Measurements from ENCODE around the gene KCP. TPM values are rescaled to one million over a fixed set of nuclear protein-coding genes. Genes with fewer than 3 reads are reported as not detected.

KCP gene
- total RNA-seq, 1 donor from 2014 or later = 1.8 TPM

- intact Hi-C loops (cut with DNase I) = no loop called here
- DNase-seq (ENCODE audit: low spot score) (no peak), ATAC-seq (no peak)
Measured at GRCh38 chr7:128880791-128881457, 29.6 kb downstream of the KCP start.

GRCh38 chr7:128879939-128880746 lies 30.4 kb downstream of the KCP start:
- DNase-seq (ENCODE audit: low spot score) = no peak
- ATAC-seq = peak; percentile 77

GRCh38 chr7:128879461-128879938 lies 31.0 kb downstream of the KCP start:
- intact Hi-C loops (cut with DNase I) = no loop called here
- DNase-seq (ENCODE audit: low spot score) (no peak), ATAC-seq (no peak)

More at GRCh38 chr7:128879939-128880746, 30.4 kb downstream of the KCP start:
- intact Hi-C loops (cut with DNase I) = no loop called here

DNA sequence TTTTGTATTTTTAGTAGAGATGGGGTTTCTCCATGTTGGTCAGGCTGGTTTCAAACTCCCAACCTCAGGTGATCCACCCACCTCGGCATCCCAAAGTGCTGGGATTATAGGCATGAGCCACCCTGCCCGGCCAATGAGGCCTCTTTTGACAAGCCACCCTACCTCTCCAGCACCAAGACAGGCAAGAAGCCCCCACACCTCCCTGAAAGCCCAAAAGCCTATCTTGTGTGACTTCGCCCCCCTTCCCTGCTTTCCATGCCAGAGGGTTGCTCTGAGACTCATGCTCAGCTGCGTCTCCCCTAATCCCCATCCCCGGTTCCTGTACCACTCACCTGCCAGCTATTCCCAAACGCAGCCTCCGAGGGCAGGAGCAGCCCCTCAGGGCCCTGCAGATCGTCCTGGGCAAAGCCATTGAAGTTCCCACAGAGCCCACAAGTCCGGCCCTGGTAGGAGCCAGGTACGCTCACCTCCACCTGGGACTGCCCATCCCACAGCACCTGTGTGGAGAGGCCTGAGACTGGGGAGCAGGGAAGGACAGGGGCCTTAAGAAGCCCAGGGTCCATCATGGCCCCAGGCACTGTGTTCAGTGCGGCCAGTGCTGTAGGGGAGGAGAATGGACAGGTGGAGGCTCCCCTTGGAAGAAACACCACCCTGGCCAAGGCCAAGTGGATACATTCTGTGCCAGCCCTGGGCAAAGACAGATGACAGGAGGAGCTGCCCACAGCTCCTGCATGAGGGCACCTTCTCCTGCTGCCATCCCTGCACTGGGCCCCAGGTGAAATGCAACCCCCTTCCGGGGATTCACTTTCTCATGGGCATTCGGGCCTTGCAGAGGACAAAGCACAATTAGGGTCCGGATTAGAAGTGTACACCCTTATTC lies 32.0 kb downstream of the KCP start:
- DNase-seq (ENCODE audit: low spot score) = no peak
- no peak for ATAC-seq
- intact Hi-C loops (cut with DNase I) = no loop called here

GRCh38 chr7:128877756-128878120 lies 32.8 kb downstream of the KCP start:
- DNase-seq (ENCODE audit: low spot score) = no peak
- no peak for ATAC-seq
- intact Hi-C loops (cut with DNase I) = no loop called here

DNA sequence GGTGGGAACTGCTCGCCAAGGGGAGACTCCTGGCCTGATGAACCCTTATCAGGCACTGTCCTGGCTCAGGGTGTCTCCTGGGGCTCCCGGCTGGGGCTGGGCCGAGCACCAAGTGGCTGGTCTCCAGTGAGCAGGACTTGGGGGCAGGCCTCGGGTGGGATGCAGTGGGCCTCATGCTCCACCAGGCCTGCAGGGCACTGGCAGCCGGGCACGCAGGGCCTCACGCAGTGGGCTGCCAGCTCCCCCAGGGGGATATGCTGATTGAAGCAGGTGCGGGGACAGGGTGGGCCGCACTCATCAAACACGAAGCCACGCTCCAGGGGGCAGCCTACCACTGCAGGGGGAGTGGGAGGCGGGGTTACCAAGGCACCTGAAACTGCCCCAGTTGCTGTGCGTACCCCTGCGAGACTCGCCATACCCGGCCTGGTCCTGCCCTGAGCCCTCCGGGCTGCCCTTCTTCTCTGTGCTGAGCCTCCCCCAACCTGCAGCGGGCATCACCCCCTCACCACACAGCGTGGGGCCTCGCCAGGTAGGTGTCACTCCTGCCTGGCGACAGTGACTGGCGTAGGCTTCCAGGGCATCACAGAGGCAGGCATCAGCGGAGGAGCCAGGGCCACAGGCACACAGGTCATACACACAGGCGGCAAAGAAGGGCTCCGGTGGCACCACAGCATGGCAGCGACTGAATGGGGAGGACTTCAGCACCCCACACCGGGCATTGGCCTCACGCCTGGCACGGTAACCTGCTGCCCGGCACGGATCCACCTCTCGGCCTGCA lies 33.3 kb downstream of the KCP start:
- no peak for ATAC-seq
- intact Hi-C loops (cut with DNase I) = no loop called here
- DNase-seq (ENCODE audit: low spot score) = no peak

DNA sequence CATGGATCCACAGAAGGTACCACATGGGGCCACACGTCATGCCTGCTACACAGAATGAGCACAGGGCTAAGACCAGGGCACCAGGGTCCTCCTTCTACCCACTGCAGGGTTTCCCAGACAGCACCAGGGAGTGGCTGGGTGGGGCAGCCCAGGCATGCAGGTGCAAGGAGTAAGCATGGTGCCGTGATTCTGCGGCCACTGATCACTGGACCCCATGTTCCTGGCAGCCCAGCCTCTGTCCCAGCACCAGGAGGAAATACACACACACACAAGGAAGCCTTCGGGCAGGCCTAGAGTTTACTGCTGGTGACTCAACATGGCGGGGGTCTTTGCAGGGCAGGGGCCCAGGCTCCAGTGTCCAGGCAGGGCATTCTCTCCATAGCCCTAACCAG lies 33.9 kb downstream of the KCP start:
- intact Hi-C loops (cut with DNase I) = no loop called here

GRCh38 chr7:128876127-128876526 lies 34.4 kb downstream of the KCP start:
- DNase-seq (ENCODE audit: low spot score) = no peak
- intact Hi-C loops (cut with DNase I) = no loop called here
- no peak for ATAC-seq

More for the DNA sequence above, 33.9 kb downstream of the KCP start:
- ATAC-seq (no peak), DNase-seq (ENCODE audit: low spot score) (no peak)

DNA sequence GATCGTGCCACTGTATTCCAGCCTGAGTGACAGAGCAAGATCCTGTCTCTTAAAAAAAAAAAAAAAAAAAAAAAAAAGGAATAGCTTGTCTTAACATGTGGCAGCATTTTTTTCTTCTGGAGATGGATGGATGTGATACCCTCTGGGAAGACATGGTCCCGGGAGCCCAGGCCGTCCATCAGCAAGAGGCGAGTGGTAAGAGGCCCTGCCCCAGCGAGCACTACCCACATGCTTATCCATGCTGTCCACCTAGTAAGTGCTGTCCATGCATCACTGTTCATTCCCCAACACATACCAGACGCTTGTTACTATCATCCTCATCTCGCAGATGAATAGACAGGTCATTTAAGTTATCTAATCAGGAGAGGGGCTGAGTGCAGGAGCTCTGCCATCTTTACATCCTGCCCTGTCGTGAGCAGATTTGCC lies 35.0 kb downstream of the KCP start:
- intact Hi-C loops (cut with DNase I) = no loop called here
- DNase-seq (ENCODE audit: low spot score) = no peak

DNA sequence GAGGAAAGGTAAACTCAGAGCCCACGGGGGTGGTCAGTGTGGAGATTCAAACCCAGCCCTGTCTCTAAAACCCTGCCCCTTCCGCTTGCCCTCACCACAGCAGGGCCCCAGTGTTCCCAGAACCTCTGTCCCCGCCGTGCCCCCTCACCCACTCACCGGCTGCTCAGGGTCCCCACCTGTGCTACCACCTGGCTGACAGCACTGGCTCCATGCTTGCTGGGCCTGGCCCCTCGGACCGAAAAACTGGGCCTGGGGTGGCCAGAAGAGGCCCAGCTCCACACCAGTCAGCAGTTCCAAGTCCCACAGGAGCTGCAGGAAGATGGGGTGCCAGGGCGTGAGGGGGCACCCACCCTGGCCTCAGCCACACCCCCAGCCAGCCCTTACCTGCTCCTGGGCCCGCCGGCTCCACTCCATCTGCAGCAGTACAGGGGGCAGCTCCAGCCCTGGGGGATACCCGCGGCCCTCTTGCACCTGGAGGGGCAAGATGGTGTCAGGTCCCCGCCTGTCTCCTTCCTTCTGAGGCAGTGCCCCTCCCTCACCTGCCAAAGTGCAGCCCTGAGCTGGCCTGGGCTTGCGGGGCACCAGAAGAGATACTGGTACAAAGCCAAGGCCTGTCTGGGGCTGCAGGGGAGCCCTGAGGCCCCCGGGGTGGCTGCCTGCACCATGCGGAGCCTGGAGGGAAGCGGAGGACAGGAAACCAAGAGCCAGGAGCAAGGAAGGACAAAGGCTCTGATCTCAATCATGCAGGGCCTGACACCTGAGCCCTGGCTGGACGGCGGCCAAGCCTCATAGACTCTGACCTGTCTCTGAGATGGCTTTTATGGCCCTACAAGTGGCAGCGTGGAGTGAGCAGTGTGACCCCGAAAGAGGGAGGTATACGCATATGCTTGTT lies 36.1 kb downstream of the KCP start:
- DNase-seq (ENCODE audit: low spot score) (no peak), ATAC-seq (no peak)
- intact Hi-C loops (cut with DNase I) = no loop called here

More for the DNA sequence above, 35.0 kb downstream of the KCP start:
- ATAC-seq = no peak

DNA sequence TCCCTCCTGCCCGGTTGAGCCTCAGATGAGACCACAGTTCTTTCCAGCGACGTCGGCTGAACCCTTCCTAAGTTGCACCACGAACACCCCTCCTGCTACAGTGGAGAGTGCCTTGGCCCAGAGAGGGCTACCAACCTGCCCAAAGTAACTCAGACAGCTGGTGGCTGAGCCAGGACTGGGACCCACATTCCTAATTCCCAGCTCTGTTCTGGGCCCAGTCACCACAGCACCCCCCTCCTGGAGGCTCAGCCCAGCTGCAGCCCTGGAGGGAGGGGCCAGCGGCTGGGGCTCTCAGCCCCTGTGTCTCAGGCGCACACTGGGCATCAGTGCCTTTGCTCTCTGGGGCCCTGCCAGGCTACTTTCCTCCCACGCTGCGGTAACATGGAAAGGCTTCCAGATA lies 37.3 kb downstream of the KCP start:
- no peak for DNase-seq (ENCODE audit: low spot score)
- ATAC-seq = no peak
- intact Hi-C loops (cut with DNase I) = no loop called here

DNA sequence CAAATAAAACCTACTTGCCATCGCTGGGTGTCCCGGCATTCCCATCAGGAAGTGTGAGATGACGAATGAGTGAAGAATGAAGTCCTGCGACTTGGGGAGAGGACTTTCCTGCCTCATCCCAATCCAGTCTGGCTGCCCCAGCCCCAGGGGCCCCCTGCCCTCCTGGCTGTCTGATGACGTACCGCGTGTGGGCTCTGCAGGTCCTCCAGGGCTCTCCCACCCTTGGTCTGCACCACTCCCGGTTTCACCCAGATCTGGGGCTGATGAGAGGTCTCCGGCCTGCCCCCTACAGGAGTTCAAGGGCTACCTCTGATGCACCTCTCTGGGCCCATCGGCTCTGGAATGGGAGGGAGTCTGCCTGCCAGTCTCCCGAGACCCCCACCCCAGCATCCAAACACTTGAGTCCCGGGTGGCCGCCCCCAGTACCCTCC lies 38.1 kb downstream of the KCP start:
- ATAC-seq = no peak
- no peak for DNase-seq (ENCODE audit: low spot score)
- intact Hi-C loops (cut with DNase I) = no loop called here

GRCh38 chr7:128871050-128871449 lies 39.5 kb downstream of the KCP start:
- intact Hi-C loops (cut with DNase I) = no loop called here
- ATAC-seq (no peak), DNase-seq (ENCODE audit: low spot score) (no peak)

GRCh38 chr7:128869944-128870285 lies 40.6 kb downstream of the KCP start:
- no peak for ATAC-seq
- intact Hi-C loops (cut with DNase I) = loop anchor here (10.0 kb wide), 1 partner anchor 125 kb away; no protein-coding TSS in a partner anchor
- DNase-seq (ENCODE audit: low spot score) = no peak

- ATAC-seq (peak; percentile 72), DNase-seq (ENCODE audit: low spot score) (no peak)
- intact Hi-C loops (cut with DNase I) = loop anchor here (10.0 kb wide), 1 partner anchor 125 kb away; no protein-coding TSS in a partner anchor
Measured at GRCh38 chr7:128869138-128869943, 41.2 kb downstream of the KCP start.

DNA sequence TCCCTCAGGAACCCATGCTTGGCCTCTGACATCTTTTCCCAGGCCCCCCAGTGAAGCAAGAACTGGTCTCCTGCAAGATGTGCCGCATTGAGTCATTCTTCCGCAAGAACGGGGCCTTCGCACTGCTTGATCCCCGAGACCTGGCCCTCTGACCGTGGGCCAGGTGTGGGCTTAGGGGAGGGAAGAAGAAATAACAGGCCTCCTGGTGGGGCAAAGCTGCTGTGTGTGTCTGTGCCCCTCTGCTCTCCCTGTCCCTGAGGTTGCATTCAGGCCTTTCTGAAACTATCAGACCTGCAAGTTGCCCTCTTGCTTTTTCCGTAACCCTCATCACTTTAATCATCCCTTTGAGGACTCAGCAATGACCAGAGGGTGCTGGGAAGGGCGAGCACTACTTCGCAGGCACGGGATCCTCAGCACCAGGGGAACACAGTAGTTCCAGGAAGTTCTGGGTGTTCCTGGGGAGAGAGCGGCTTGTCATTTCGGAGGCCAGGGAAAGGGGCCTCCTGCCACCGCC lies 41.8 kb downstream of the KCP start:
- intact Hi-C loops (cut with DNase I) = loop anchor here (10.0 kb wide), 1 partner anchor 124 kb away; no protein-coding TSS in a partner anchor
- DNase-seq (ENCODE audit: low spot score) = no peak
- ATAC-seq = no peak

Data from sciatic nerve (tissue), 2 donors.